HG03469 (cell line): ENCODE measurements around the gene INTS1.

Experiments used
- ATAC-seq: cut with Tn5 transposase; IDR thresholded peaks from one replicate; pipeline ENCODE4 v1.9.1; 2021; ENCODE audit warnings: mild to moderate bottlenecking, moderate library complexity, moderate number of reproducible peaks; ENCODE audit not compliant: unreplicated experiment

INTS1 gene

GRCh38 chr7:1503816-1504775 lies at the start of gene INTS1:
TSS of gene INTS1 (minus strand) at chr7:1504389. CDS start at chr7:1503960, 429 bp downstream.
- no peak for ATAC-seq

DNA sequence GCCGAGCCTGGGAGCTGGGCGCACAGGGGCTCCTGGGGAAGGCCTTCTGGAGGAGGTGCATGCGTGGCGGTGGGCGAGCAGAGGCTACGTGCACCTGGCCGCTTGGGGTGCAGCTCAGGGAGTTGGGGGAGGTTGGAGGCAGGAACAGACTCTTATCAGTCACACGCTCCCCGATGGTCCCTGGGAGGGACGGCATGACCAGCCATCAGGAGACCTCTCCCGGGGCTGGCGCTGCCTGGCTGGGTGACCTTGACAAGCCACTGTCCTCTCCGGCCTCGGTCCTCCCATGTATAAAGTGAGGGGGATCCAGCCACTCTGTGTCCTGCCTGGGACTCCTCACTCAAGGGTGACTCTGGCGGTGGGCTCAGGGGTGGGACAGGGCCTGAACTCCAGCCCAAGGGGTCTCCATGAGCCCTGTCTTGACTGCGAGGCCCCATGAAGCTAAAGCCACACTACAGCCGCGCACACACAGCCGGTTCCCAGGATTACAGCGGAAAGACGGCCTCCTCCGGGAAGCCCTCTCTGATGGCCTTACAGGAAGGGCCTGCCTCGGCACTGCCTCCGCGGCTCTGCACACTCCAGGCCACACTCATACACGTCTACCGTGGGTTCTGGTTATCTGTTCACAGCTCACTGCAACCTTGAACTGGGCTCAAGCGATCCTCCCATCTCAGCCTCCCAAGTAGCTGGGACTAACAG lies 49.5 kb upstream of the INTS1 start:
- ATAC-seq, result no peak

GRCh38 chr7:1552200-1552599 lies 48.0 kb upstream of the INTS1 start:
- no peak for ATAC-seq

GRCh38 chr7:1550846-1551155 lies 46.6 kb upstream of the INTS1 start:
- no peak for ATAC-seq

DNA sequence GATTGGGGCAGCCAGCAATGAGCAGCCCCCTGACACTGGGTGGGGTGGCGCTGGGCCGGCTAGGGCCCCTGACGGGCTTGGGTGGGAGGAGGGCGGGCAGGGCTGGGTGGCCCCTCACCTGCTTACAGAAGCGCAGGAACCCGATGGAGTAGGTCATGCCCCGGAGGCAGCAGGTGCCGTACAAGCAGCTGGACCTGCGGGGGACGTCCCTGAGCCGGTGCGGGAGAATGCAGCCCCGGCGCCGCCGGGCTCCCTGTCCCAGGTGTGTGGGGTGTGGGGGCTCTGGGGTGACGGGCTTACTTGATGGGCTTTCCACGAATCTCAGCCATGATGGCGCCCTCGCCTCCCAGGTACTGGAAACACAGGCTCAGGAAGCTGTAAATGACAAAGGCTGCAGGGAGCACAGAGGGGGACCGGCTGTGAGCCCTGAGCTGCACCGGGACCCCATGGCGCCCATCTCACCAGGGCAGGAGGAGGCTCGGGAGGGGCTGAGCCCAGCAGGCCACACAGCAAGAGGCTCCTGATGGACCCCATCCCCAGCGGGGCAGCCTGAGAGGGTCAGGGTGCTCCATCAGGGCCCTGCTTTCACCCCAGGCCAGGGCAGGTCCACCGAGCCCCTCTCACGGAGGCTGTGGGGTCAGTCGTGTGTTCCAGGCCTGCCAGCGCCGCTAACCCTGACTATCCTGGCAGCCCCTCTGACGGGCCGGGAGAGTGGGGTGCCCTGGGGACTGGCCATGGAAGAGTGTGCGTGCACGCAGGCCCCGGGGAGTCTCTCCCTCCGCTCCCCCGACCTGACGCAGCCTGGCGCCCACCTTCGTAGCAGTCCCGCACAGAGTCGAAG lies 46.0 kb upstream of the INTS1 start:
- ATAC-seq, result no peak

DNA sequence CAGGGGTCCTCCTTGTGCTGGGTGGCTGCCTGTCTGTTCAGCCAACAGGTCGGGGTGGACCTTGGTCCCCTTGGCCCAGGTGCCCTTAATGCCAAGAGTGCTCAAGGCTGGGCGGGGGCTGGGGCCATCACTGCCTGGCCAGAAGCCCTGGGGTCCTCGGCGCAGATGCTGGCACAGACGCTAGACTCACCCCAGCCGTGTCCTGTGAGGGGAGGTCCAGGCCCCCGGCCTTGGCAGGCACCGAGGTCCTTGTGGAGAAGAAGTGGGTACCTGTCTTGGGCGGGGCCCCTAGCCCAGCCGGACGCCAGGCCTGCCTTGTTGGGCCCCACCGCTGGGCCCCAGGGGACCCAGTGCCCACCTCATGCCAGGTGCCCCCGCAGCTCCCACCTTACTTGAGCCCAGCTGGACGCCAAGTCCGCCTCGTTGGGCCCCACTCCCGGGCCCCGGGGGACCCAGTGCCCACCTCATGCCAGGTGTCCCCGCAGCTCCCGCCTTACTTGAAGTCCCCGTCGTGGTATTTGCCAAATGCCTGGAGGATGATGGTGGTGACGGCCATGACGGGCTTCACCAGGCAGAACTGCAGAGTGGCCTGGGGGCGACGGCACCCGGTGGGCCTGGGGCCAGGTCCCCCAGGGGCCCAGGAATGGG lies 45.3 kb upstream of the INTS1 start:
- no peak for ATAC-seq

DNA sequence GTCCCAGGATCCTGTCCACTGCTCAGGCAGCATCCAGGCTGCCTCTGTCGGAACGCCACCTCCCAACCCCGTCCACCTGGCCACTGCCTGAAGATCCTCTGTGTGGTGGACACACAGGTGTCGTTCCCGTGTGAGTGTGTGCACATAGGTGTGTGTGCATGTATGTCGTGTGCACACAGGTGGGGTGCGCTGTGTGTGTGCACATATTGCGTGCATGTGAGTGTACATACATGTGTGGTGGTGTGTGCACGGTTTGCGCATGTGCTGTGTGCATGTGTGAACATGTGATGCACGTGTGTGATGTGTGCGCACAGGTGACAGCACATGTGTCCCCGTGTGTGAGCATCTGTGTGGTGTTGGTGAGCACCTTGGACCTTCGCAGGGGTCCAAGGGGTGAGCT lies 44.8 kb upstream of the INTS1 start:
- no peak for ATAC-seq

GRCh38 chr7:1548438-1548831 lies 44.2 kb upstream of the INTS1 start:
- no peak for ATAC-seq

DNA sequence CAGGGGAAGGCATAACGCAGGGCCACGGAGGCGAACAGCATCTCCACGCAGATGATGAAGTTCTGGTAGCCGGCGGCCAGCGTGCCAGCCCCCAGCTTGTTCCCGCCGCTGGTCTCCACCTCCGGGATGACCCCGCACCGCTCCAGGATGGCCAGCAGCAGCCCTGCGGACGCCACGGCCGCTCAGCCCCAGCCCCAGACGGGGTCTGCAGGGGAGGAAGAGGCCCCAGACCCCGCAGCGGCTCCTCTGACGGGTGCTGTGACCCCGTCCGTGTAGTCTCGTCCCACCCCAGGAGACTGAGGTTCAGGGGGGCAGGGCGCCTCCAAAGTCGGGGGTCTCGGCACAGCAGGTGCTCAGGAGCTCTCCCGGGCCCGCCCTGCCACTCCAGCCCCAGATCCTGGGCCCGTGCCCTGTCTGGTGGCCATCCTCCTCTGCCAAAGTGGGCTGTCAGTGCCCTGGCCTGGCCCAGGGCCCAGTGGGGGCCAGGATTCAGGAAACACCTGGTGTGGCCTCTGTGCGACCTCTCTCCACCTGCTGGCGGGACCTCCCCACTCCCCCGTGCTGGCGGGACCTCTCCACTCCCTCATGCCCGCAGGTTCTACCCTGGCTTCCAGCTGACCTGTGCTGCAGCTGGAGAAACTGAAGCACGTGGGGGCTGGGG lies 43.7 kb upstream of the INTS1 start:
- no peak for ATAC-seq

DNA sequence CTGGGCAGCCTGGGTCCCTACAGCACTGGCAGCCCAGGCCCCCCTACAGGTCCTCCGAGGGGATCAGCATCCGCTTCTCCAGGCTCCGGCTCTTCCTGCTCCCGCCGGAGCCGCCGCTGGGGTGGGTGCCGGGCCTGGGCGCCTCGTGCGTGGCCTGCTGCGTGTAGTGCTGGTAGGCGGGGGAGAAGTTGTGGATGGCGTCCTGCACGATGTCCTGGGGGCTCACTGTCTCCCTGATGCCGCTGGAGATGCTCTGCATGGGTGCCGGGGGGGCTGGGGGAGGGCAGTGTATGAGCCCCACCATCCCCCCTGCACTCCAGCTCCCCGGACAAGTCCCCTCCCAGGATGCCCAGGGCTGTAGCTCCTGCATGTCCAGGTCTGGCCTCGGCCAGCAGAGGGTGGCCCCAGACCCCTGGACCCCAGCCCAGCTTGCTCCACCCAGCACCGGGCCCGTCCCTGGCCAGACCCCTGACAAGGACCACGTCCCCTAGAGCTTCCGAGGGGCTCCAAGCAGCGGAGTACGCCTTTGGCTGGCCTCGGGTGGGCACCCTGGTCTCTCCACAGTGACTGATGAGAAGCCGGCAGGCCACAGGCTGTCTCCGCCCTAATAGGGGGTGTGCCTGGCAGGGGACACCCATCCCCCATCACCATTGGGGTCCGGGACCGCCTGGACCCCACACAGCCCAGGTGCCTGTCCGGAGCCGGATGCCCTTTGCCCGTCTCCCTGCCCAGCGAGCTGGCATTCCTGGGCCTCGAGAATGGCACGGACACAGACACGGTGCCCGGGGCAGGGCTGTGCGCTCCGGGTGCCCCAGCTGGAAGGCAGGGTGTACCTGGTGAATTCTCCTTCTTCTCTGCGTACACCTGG lies 43.0 kb upstream of the INTS1 start:
- ATAC-seq, result no peak

GRCh38 chr7:1546274-1546908 lies 42.2 kb upstream of the INTS1 start:
- ATAC-seq, result no peak

DNA sequence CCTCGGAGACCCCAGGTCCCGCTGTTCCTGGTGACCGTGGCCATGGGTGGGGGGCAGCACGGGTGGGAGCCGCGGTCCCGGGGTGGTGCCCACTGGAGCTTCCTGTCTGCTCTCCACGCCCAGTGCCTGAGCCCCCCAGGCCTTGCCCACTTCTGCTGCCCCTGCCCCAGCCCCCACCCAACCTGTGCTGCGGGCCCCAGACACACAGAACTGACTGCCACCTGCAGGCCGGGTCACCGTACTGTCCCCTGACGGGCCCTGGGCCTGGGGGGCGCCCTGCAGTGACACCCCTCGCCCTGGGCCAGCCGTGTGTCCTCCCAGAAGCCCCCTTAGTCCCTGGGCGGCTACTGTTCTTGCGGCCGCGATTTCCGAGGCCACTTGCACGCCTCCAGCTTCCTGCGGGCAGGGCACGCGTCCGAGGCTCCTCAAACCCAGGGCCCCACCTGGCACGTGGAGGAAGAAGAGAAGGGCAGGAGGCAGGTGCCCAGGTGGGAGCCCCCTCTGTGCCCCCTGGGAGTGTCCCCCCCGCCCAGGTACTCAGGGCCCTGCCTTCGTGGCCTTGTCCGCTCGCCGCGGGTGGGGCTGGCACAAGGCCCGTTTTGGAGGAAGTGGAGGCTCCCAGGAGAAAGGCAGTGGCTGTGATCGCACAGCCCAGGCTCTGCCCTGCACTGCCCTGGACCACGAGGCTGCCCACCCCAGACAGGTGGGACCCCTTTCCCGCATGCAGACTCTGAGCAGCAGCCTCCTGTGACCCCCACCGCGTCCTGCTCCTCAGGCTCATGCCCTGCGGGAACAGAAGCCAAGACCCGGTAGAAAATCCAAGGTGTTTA lies 41.4 kb upstream of the INTS1 start:
- ATAC-seq, result no peak

DNA sequence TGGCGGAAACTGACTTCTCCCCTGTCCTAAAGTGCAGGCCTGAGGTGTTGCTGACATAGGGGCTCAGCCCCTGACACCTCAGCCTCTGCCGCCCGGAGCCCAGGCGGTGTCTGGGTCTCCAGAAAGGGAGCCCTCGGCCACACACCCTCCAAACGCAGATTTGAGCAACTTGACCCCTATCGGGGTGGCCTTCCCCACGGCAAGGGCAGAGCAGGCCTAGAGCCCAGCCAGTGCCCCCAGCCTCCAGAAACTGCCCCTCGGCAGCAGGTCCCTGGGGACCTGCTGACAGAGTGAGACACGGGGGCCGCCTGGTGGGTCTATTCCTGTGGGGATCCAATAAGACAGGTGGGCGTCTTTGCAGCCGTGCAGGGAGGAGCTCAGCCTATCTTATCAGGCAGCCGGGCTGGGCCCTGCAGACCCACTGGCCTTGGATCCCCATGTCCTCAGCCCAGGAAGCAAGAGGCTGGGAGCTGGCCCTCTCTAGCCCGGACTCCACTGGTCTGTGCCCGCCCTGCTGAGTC lies 40.8 kb upstream of the INTS1 start:
- no peak for ATAC-seq

DNA sequence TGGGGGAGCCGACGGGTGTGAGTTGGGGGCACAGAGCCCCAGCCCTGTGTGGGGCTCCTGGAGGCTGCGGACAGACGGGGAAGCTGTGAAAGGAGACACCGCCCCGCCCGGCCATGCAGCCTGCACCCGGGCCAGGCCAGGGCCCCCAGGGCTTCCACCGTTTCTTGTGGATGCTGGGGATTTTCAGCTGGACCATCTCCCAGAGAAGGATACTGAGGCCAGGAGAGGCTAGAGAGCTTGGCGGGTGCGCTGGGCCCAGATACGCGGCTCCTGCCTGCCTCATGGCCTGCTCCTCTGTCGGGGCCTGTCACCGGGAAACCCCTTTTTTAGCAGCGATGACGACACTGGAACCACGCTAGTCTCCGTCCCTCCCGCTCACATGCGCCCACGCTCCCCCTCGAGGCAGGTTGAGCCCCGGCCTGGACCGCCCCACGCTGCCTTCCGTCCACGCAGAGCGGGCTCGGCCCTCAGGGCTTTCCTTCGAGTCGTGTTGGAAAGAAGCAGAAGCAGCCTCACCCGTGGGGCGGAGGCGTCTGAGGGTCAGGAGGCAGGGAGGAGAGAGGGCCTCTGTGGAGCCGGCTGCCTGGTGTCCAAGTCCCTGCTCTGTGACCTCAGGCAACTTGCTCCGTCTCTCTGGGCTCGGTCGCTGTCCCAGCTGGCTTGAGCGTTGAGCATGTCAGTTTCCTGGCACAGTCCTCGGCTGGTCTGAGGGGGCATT lies 40.1 kb upstream of the INTS1 start:
- ATAC-seq, result no peak

GRCh38 chr7:1543826-1544177 lies 39.6 kb upstream of the INTS1 start:
- ATAC-seq, result no peak

DNA sequence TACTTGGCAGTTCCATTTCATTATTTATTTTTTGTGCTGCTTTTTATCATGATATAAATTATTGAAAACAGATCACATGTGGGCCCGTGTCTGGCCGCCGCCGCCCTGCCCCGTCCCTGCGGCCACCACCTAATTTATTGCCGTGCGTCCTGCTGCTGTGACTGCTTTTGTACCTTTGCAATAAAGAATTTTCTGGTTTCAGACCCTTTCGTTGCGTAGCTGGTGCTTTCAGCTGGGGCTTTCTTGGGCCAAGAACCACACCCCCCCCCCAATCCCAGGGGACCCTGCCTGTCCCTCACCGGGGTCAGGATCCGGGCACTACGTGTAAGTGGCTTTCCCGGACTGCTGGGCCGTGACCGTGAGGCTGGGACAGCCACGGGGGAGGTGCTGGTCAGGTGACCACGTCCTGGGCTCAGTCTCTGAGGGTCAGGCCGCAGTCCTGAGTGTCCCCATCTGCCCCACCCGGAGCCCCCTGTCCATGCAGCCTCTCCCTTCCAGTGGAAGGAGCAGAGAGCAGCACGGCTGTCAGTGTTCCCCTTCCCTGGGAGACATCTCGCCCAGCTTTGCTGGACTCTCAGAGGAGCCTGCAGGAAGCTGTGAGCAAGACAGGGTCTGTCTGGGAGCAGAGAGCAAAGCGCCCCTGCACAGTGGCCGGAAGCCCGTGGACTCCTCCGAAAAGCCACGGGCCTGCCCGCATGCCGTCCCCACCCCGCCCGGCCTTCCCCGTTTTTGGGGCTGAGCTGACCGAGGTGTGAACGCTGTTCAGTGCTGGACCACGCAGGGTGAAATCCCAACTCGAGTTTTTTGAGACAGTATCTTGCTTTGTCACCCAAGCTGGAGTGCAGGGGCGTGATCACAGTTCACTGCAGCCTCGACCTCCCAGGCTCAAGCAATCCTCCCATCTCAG lies 38.9 kb upstream of the INTS1 start:
- no peak for ATAC-seq
